ENCODE measurements around the gene SRPK3. TPM values are rescaled to one million over a fixed set of nuclear protein-coding genes. Genes with fewer than 3 reads are reported as not detected.

SRPK3 gene
- polyA plus RNA-seq, 1 of the 3 experiments (the other 2 are of a cell fraction): 0.74 TPM

GRCh38 chrX:153791104-153791852, 10.4 kb downstream of the SRPK3 start:
- Histone ChIP-seq H3K27ac (ENCODE audit: low read depth in 2 of 2, low read length in 1 of 2) (peak overlapping the region in 1 of 2 experiments; percentile 16; a peak in 1 of 4 replicates), H3K9ac (no peak overlapping the region), H4K20me1 (ENCODE audit: insufficient read depth) (0 out of 2 replicates have a peak, but pooled peaks cover 12% of the 10 kb centered on the region), H3K9me3 (no peaks in the 10 kb centered on the region), H3K4me2 (no peak overlapping the region), H3F3A (replicated peaks; ENCODE audit: insufficient read depth) (no peaks in the 10 kb centered on the region), H3K9me2 (no peaks in the 10 kb centered on the region), H3K27me3 (ENCODE audit: insufficient read depth) (peaks cover 14% of the 10 kb centered on the region; the same call in 1 of the 2 replicates), H2AFZ (ENCODE audit: low read depth) (no peak overlapping the region), H3K36me3 (replicated peaks in 1 of 2; ENCODE audit: control insufficient read depth in 1 of 2, insufficient read depth in 2 of 2, low read length in 1 of 2) (peaks cover 0 to 2% of the 10 kb centered on the region in 2 experiments), H3K79me2 (ENCODE audit: insufficient read depth) (peaks cover 44% of the 10 kb centered on the region), H3K4me1 (ENCODE audit: control insufficient read depth in 1 of 2, insufficient read depth in 2 of 2, low read depth in 1 of 2, low read length in 1 of 2) (peaks cover 5 to 27% of the 10 kb centered on the region in 2 experiments; a peak in 1 of 4 replicates), H3K4me3 (ENCODE audit: low read depth in 2 of 2, low read length in 1 of 2) (no peak overlapping the region)
- TF ChIP-seq POLR2AphosphoS5 (IDR thresholded peaks at IDR 0.05; ENCODE audit: low read depth, low read length) (no peak), ZBTB33 (IDR thresholded peaks at IDR 0.05; ENCODE audit: borderline replicate concordance, low read depth) (no peak), CTCF (IDR thresholded peaks at IDR 0.05) (no peak), SMC3 (IDR thresholded peaks at IDR 0.05; ENCODE audit: low read depth, low read length) (no peak), NRF1 (IDR thresholded peaks at IDR 0.05; ENCODE audit: low read depth, low read length) (no peak), NFIC (IDR thresholded peaks at IDR 0.05; ENCODE audit: borderline replicate concordance) (no peak), RXRA (IDR thresholded peaks at IDR 0.05; ENCODE audit: borderline replicate concordance, low read depth) (no peak), MAX (IDR thresholded peaks at IDR 0.05; ENCODE audit: low read depth) (no peak), IRF3 (IDR thresholded peaks at IDR 0.05; ENCODE audit: low read depth, low read length) (no peak), SIN3A (IDR thresholded peaks at IDR 0.05; ENCODE audit: borderline replicate concordance, low read depth, low read length) (no peak), REST (IDR thresholded peaks at IDR 0.05; ENCODE audit: low read depth, low read length) (no peak), EZH2phosphoT487 (IDR thresholded peaks at IDR 0.05; ENCODE audit: borderline replicate concordance, low read depth) (no peak)
- ChIA-PET CTCF (interaction anchor here (0.9 to 1.5 kb wide), 3 partner anchors 27 to 156 kb away, joined by 3 to 4 read pairs (median 3); partner anchors contain the start of gene PLXNB3), POLR2A (no interaction called here)
- no peak for DNase-seq
- WGBS (ENCODE audit: low lambda C conversion rate): 41% methylated on average over 9 of the region's 17 CpGs
